GM12801 (cell line): ENCODE data around the gene NCKAP5L.

ENCODE experiments used
- TF ChIP-seq, protein P1 (sequence below): IDR thresholded peaks from one replicate; pipeline ENCODE4 v1.5.1; 2011; ENCODE audit warnings: control low read depth; ENCODE audit not compliant: insufficient read length; ENCODE audit errors: extremely low read depth

NCKAP5L gene

DNA sequence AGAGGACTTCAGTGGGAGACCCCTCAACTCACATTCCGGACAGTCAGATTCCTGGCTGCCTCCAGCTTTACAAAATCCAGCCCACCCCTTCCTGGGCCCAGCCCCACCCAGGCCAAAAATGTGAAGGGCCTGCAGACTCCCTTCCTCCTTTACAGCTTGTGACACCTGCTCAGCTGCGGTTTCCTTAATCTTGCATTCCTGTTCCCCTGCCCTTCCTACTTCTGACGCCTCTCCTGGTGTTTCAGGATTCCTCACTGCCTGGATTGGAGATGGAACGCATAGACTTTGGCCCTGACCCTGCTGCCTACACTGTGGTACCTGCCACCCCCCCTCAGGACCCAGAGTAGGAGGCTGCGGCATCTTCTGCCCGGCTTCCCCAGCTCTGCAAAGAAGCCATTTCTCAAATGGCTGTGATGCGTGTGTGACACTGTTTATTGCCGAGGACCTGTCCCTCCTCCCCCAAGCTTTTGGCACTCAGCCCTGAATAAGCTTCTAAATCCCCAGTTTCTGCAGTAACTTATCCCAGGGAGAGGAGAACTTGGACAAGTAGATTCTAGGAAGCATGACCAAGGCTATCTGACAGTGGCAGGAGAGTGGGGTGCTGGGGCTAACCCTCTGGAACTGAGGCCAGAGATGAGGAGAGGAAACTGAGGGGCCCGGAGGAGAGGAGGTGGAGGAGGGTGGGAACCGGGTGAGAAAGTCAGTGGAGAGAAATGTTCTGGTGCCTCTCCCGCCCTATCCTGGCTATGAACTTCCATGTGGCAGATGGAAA, 39.5 kb upstream of the NCKAP5L start:
- TF ChIP-seq, protein P1, sequence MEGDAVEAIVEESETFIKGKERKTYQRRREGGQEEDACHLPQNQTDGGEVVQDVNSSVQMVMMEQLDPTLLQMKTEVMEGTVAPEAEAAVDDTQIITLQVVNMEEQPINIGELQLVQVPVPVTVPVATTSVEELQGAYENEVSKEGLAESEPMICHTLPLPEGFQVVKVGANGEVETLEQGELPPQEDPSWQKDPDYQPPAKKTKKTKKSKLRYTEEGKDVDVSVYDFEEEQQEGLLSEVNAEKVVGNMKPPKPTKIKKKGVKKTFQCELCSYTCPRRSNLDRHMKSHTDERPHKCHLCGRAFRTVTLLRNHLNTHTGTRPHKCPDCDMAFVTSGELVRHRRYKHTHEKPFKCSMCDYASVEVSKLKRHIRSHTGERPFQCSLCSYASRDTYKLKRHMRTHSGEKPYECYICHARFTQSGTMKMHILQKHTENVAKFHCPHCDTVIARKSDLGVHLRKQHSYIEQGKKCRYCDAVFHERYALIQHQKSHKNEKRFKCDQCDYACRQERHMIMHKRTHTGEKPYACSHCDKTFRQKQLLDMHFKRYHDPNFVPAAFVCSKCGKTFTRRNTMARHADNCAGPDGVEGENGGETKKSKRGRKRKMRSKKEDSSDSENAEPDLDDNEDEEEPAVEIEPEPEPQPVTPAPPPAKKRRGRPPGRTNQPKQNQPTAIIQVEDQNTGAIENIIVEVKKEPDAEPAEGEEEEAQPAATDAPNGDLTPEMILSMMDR = no peak

- TF ChIP-seq, protein P1 = peak; percentile 50
Observed at GRCh38 chr12:49866859-49867569, 38.8 kb upstream of the NCKAP5L start.

DNA sequence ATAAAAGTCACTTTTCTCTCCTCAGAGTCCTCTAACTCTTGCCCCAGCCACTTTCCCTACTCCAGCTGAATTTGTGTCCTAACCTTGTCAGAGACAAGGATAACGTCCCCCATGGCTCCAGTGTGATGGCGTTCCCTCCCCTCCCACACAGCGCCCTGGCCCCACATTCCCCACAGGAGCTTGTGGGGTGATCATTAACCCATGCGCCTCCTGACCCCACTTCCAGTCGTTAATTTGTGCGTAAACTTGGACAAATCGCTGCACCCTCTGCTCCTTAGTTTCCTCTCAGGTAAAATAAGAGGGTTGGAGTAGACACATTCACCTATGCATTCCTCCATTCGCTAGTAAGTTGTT, 37.5 kb upstream of the NCKAP5L start:
- TF ChIP-seq, protein P1 = no peak

DNA sequence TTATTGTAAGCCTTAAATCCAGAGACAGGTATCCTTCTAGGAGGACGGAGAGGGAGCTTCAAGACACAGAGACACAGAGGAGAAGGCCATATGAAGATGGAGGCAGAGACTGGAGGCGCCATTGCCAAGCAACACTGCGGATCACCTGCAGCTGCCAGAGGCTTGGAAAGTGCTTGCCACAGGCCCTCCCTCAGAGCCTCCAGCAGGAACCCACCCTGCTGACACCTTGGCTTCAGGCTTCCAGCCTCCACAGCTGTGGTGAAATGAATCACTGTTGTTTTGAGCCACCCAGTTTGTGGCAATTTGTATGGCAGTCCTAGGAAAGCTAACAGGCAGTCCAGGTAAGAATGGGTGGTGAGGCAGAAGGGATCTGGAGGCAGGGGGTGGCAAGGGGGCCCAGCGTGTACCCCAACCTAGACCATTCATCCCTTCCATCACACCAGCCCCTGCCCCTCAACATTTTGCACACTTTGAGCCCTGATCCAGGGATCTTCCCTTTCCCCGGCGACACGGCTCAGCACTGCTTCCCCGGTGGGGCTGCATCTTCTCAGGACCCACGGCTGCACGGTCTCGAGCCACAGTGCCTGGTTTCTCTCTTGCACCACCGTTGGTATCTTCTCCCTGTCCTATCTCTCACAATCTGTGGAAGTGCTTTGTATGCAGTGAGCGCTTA, 37.0 kb upstream of the NCKAP5L start:
- TF ChIP-seq, protein P1 = no peak

GRCh38 chr12:49864798-49865090, 36.5 kb upstream of the NCKAP5L start:
- TF ChIP-seq, protein P1 = no peak

GRCh38 chr12:49863946-49864797, 36.0 kb upstream of the NCKAP5L start:
- TF ChIP-seq, protein P1 = no peak

- TF ChIP-seq, protein P1 = no peak
Observed at GRCh38 chr12:49854976-49855375, 26.8 kb upstream of the NCKAP5L start.
